Fibroblast of lung (primary cell): ENCODE data around the gene CCDC183. TPM values are rescaled to one million over a fixed set of nuclear protein-coding genes. Genes with fewer than 3 reads are reported as not detected.

Experiments
- DNase-seq, 2 donors: peaks; one replicate each; pipeline versions ENCODE4 v3.0.0 to v3.0.0-alpha.2; 2010; ENCODE audit warnings: low read depth in 2 of 2
- H2AFZ ChIP-seq: 2 replicates; pipeline ENCODE4 v1.5.1; 2012; ENCODE audit warnings: low read length, control low read depth, inconsistent platforms
- H3K27ac ChIP-seq: 2 replicates; pipeline ENCODE4 v1.5.1; 2011; ENCODE audit warnings: low read length, control low read depth; ENCODE audit not compliant: insufficient read depth
- H3K27me3 ChIP-seq: 2 replicates; pipeline ENCODE4 v1.5.1; 2011; ENCODE audit warnings: mild to moderate bottlenecking, low read length; ENCODE audit not compliant: control insufficient read depth, insufficient read depth
- H3K36me3 ChIP-seq: 2 replicates; pipeline ENCODE4 v1.5.1; 2011; ENCODE audit warnings: low read length; ENCODE audit not compliant: control insufficient read depth, insufficient read depth
- H3K4me1 ChIP-seq: 2 replicates; pipeline ENCODE4 v1.5.1; 2011; ENCODE audit warnings: low read length; ENCODE audit not compliant: control insufficient read depth, insufficient read depth; ENCODE audit errors: extremely low read depth
- H3K4me2 ChIP-seq: 2 replicates; pipeline ENCODE4 v1.5.1; 2011; ENCODE audit warnings: low read length, control low read depth; ENCODE audit not compliant: insufficient read depth; ENCODE audit errors: extremely low read depth
- H3K4me3 ChIP-seq, 4 experiments: fragments of 200-600 bp in 1 of 4; sonication (generic) in 1 of 4; replicated peaks in 1 of 4; 2 replicates each; pipeline ENCODE4 v1.5.1; 2011 to 2016; ENCODE audit warnings: low read length in 4 of 4, low read depth in 3 of 4, mild to moderate bottlenecking in 3 of 4, control low read depth in 2 of 4, inconsistent platforms in 1 of 4, mixed read lengths in 1 of 4; ENCODE audit not compliant: insufficient read depth in 1 of 4; ENCODE audit errors: control extremely low read depth in 1 of 4
- H3K79me2 ChIP-seq: 2 replicates; pipeline ENCODE4 v1.5.1; 2012; ENCODE audit warnings: mild to moderate bottlenecking, low read length, inconsistent platforms; ENCODE audit not compliant: control insufficient read depth, insufficient read depth
- H3K9ac ChIP-seq: 2 replicates; pipeline ENCODE4 v1.5.1; 2011; ENCODE audit warnings: mild to moderate bottlenecking, low read length, control low read depth; ENCODE audit not compliant: insufficient read depth
- H3K9me3 ChIP-seq: 2 replicates; pipeline ENCODE4 v1.5.1; 2012; ENCODE audit warnings: low read depth, low read length; ENCODE audit not compliant: control insufficient read depth, insufficient read depth
- H4K20me1 ChIP-seq: 2 replicates; pipeline ENCODE4 v1.5.1; 2011; ENCODE audit warnings: low read length; ENCODE audit not compliant: control insufficient read depth, insufficient read depth; ENCODE audit errors: extremely low read depth
- CTCF ChIP-seq, 2 donors: IDR thresholded peaks in 1 of 2; conservative IDR thresholded peaks in 1 of 2; 1 replicate in 1 of 2; 2 replicates in 1 of 2; pipeline ENCODE4 v1.5.1; 2011 to 2012; ENCODE audit warnings: low read length in 2 of 2, control low read depth in 1 of 2, inconsistent platforms in 1 of 2, low read depth in 1 of 2, mild to moderate bottlenecking in 1 of 2
- EZH2 ChIP-seq: IDR thresholded peaks from 2 replicates; pipeline ENCODE4 v1.5.1; 2012; ENCODE audit warnings: low read length, control low read depth, mild to moderate bottlenecking; ENCODE audit errors: missing control alignments
- polyA plus RNA-seq, 2 donors: library from polyadenylated mRNA; depleted of rRNA in 1 of 2; stranded (reverse) in 1 of 2; unstranded in 1 of 2; fragments of >200 nt; gene quantifications; 2 replicates each; pipeline ENCODE4 v1.2.1, GENCODE V29; 2011 to 2012; ENCODE audit warnings: missing spikeins in 1 of 2
- total RNA-seq: library from RNA; depleted of rRNA; stranded (reverse); fragments of >200 nt; gene quantifications from 2 replicates; pipeline ENCODE4 v1.2.1, GENCODE V29; 2014

Gene CCDC183
- total and polyA plus RNA-seq, 2 donors (not counting 1 experiment from before 2014, with no cell fraction given), result 0.35 to 0.99 TPM

DNA sequence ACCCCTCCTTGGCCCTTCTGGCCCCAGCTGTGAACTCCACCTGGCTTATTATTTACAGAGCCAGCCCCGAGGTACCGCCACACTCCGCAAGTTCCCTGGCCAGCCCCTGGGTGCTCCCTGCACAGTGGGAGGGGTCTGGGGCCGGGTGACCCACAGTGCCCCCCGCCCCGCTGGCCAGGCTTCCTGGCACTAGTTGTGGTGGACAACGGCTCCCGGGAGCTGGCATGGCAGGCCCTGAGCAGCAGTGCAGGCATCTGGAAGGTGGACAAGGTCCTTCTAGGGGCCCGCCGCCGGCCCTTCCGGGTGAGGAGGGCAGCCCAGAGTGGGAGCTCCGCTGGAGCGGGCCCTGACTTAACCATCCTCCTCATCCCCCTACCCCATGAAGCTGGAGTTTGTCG is 59.9 kb downstream of the CCDC183 start:
- no peaks in the 10 kb centered on the region for H4K20me1 ChIP-seq
- H3K36me3 ChIP-seq, result peaks cover 18% of the 10 kb centered on the region
- H3K79me2 ChIP-seq, result no peaks in the 10 kb centered on the region
- H3K27me3 ChIP-seq, result no peaks in the 10 kb centered on the region
- TF ChIP-seq CTCF (conservative IDR thresholded peaks at IDR 0.05 in 1 of 2, IDR thresholded peaks at IDR 0.05 in 1 of 2; ENCODE audit: low read depth in 1 of 2, low read length in 2 of 2) (no peak), EZH2 (no peak)
- H3K27ac ChIP-seq, result no peak overlapping the region
- DNase-seq, result no peak
- no peak overlapping the region for H3K4me3 ChIP-seq
- H3K9ac ChIP-seq, result no peak overlapping the region
- no peak overlapping the region for H2AFZ ChIP-seq
- no peak overlapping the region for H3K4me2 ChIP-seq
- peaks cover 2% of the 10 kb centered on the region for H3K4me1 ChIP-seq
- H3K9me3 ChIP-seq, result no peaks in the 10 kb centered on the region

DNA sequence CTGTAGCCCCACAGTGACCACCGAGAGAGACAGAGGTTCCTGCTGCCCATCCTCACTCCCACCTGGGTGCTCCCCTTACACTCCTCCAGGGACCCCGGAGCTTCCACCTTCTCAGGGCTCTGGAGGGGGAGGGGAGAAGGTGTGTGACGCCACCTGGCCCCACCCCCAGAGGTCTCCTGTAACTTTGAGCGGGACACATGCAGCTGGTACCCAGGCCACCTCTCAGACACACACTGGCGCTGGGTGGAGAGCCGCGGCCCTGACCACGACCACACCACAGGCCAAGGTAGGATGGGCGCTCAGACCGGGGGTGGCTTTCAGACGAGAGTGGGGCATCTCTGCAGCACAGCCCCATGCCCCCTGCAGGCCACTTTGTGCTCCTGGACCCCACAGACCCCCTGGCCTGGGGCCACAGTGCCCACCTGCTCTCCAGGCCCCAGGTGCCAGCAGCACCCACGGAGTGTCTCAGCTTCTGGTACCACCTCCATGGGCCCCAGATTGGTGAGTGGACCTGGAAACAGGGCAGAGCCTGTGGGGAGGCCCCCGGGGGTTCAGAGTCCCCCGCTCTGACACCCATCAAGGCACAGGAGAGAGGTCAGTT is 60.5 kb downstream of the CCDC183 start:
- H3K9ac ChIP-seq, result no peak overlapping the region
- H3K79me2 ChIP-seq, result no peaks in the 10 kb centered on the region
- no peaks in the 10 kb centered on the region for H3K9me3 ChIP-seq
- H3K36me3 ChIP-seq, result peaks cover 15% of the 10 kb centered on the region
- no peak for DNase-seq
- H3K4me3 ChIP-seq, result no peak overlapping the region
- peaks cover 2% of the 10 kb centered on the region for H3K4me1 ChIP-seq
- no peaks in the 10 kb centered on the region for H4K20me1 ChIP-seq
- no peak overlapping the region for H3K27ac ChIP-seq
- H2AFZ ChIP-seq, result no peak overlapping the region
- TF ChIP-seq CTCF (conservative IDR thresholded peaks at IDR 0.05 in 1 of 2, IDR thresholded peaks at IDR 0.05 in 1 of 2; ENCODE audit: low read depth in 1 of 2, low read length in 2 of 2), result no peak
- TF ChIP-seq EZH2, result no peak
- H3K4me2 ChIP-seq, result no peak overlapping the region
- no peaks in the 10 kb centered on the region for H3K27me3 ChIP-seq

GRCh38 chr9:136857166-136857565 is 61.0 kb downstream of the CCDC183 start:
- no peak overlapping the region for H3K4me2 ChIP-seq
- no peaks in the 10 kb centered on the region for H3K27me3 ChIP-seq
- H3K9me3 ChIP-seq, result no peaks in the 10 kb centered on the region
- peaks cover 17% of the 10 kb centered on the region for H3K36me3 ChIP-seq
- H3K4me1 ChIP-seq, result peaks cover 2% of the 10 kb centered on the region
- TF ChIP-seq EZH2 (no peak), CTCF (conservative IDR thresholded peaks at IDR 0.05 in 1 of 2, IDR thresholded peaks at IDR 0.05 in 1 of 2; ENCODE audit: low read depth in 1 of 2, low read length in 2 of 2) (no peak)
- no peak overlapping the region for H3K27ac ChIP-seq
- no peak overlapping the region for H3K9ac ChIP-seq
- H3K79me2 ChIP-seq, result no peaks in the 10 kb centered on the region
- H4K20me1 ChIP-seq, result no peaks in the 10 kb centered on the region
- no peak overlapping the region for H2AFZ ChIP-seq
- no peak for DNase-seq
- H3K4me3 ChIP-seq, result no peak overlapping the region

Other genes starting within 250 kb of the CCDC183 start
- 6.2 and 7.9 TPM in 2 replicates for gene EGFL7, start 133.4 kb upstream of the CCDC183 start, total RNA-seq
- 2.5 and 4.2 TPM in 2 replicates for gene EGFL7, start 133.4 kb upstream of the CCDC183 start, polyA plus RNA-seq
- 31.8 and 43.3 TPM in 2 replicates for gene AGPAT2, start 108.9 kb upstream of the CCDC183 start, total RNA-seq
- 24.9 and 25.1 TPM in 2 replicates for gene AGPAT2, start 108.9 kb upstream of the CCDC183 start, polyA plus RNA-seq
- gene DIPK1B, start 83.8 kb upstream of the CCDC183 start, total RNA-seq, result 0.33 and 0.77 TPM in 2 replicates
- gene DIPK1B, start 83.8 kb upstream of the CCDC183 start, polyA plus RNA-seq, result 0.16 and 0.34 TPM in 2 replicates
- gene LCN10, start 53.4 kb upstream of the CCDC183 start, total RNA-seq, result not detected in 2 replicates
- not detected in 2 replicates for gene LCN10, start 53.4 kb upstream of the CCDC183 start, polyA plus RNA-seq
- not detected in 2 replicates for gene LCN6, start 47.8 kb upstream of the CCDC183 start, total RNA-seq
- not detected in 2 replicates for gene LCN6, start 47.8 kb upstream of the CCDC183 start, polyA plus RNA-seq
- not detected in 2 replicates for gene LCN8, start 38.1 kb upstream of the CCDC183 start, total RNA-seq
- not detected in 2 replicates for gene LCN8, start 38.1 kb upstream of the CCDC183 start, polyA plus RNA-seq
- not detected in 2 replicates for gene LCN15, start 31.8 kb upstream of the CCDC183 start, total RNA-seq
- not detected in 2 replicates for gene LCN15, start 31.8 kb upstream of the CCDC183 start, polyA plus RNA-seq
- gene TMEM141, start 5.0 kb upstream of the CCDC183 start, total RNA-seq, result 40.1 and 56.5 TPM in 2 replicates
- gene TMEM141, start 5.0 kb upstream of the CCDC183 start, polyA plus RNA-seq, result 43.3 and 53.4 TPM in 2 replicates
- gene RABL6, start 11.6 kb downstream of the CCDC183 start, total RNA-seq, result 55.0 and 59.6 TPM in 2 replicates
- 36.8 and 56.7 TPM in 2 replicates for gene RABL6, start 11.6 kb downstream of the CCDC183 start, polyA plus RNA-seq
- gene AJM1, start 46.1 kb downstream of the CCDC183 start, total RNA-seq, result 1.7 and 1.8 TPM in 2 replicates
- gene AJM1, start 46.1 kb downstream of the CCDC183 start, polyA plus RNA-seq, result 0.15 and 0.19 TPM in 2 replicates
- gene PHPT1, start 53.1 kb downstream of the CCDC183 start, total RNA-seq, result 175 and 190 TPM in 2 replicates
- 99.6 and 108 TPM in 2 replicates for gene PHPT1, start 53.1 kb downstream of the CCDC183 start, polyA plus RNA-seq
- 3.3 and 4.6 TPM in 2 replicates for gene MAMDC4, start 56.0 kb downstream of the CCDC183 start, total RNA-seq
- 0.30 and 0.37 TPM in 2 replicates for gene MAMDC4, start 56.0 kb downstream of the CCDC183 start, polyA plus RNA-seq
- 279 and 317 TPM in 2 replicates for gene EDF1, start 70.0 kb downstream of the CCDC183 start, total RNA-seq
- 309 and 387 TPM in 2 replicates for gene EDF1, start 70.0 kb downstream of the CCDC183 start, polyA plus RNA-seq
- gene TRAF2, start 90.2 kb downstream of the CCDC183 start, total RNA-seq, result 8.0 and 8.4 TPM in 2 replicates
- gene TRAF2, start 90.2 kb downstream of the CCDC183 start, polyA plus RNA-seq, result 3.7 and 4.3 TPM in 2 replicates
- gene FBXW5, start 148.4 kb downstream of the CCDC183 start, total RNA-seq, result 136 and 166 TPM in 2 replicates
- gene FBXW5, start 148.4 kb downstream of the CCDC183 start, polyA plus RNA-seq, result 31.3 and 39.9 TPM in 2 replicates
- gene C8G, start 148.9 kb downstream of the CCDC183 start, total RNA-seq, result 1.2 TPM in 1 of 2 replicates, not detected in the other
- 0.40 TPM in 1 of 2 replicates, not detected in the other for gene C8G, start 148.9 kb downstream of the CCDC183 start, polyA plus RNA-seq
- gene LCN12, start 155.9 kb downstream of the CCDC183 start, total RNA-seq, result 0.17 TPM in 1 of 2 replicates, not detected in the other
- 0.02 TPM in 1 of 2 replicates, not detected in the other for gene LCN12, start 155.9 kb downstream of the CCDC183 start, polyA plus RNA-seq
- 89.9 and 90.3 TPM in 2 replicates for gene PTGDS, start 181.2 kb downstream of the CCDC183 start, total RNA-seq
- 2.0 and 4.9 TPM in 2 replicates for gene PTGDS, start 181.2 kb downstream of the CCDC183 start, polyA plus RNA-seq
- 3.3 and 6.3 TPM in 2 replicates for gene LCNL1, start 186.7 kb downstream of the CCDC183 start, total RNA-seq
- gene LCNL1, start 186.7 kb downstream of the CCDC183 start, polyA plus RNA-seq, result 0.75 and 1.4 TPM in 2 replicates
- 13.7 and 14.9 TPM in 2 replicates for gene PAXX, start 196.1 kb downstream of the CCDC183 start, total RNA-seq
- gene PAXX, start 196.1 kb downstream of the CCDC183 start, polyA plus RNA-seq, result 6.1 and 9.9 TPM in 2 replicates
- 1.3 and 3.5 TPM in 2 replicates for gene CLIC3, start 200.2 kb downstream of the CCDC183 start, total RNA-seq
- gene CLIC3, start 200.2 kb downstream of the CCDC183 start, polyA plus RNA-seq, result 0.98 and 1.5 TPM in 2 replicates
- 13.9 and 21.8 TPM in 2 replicates for gene ABCA2, start 231.9 kb downstream of the CCDC183 start, total RNA-seq
- gene ABCA2, start 231.9 kb downstream of the CCDC183 start, polyA plus RNA-seq, result 8.5 and 13.4 TPM in 2 replicates
- gene FUT7, start 235.8 kb downstream of the CCDC183 start, total RNA-seq, result not detected in 2 replicates
- gene FUT7, start 235.8 kb downstream of the CCDC183 start, polyA plus RNA-seq, result not detected in 2 replicates
- 10.5 and 15.7 TPM in 2 replicates for gene NPDC1, start 249.8 kb downstream of the CCDC183 start, total RNA-seq
- gene NPDC1, start 249.8 kb downstream of the CCDC183 start, polyA plus RNA-seq, result 9.0 and 12.1 TPM in 2 replicates